Activated CD4-positive, alpha-beta memory T cell treated with anti-CD3 and anti-CD28 coated beads for 36 hours (primary cell): Measurements from ENCODE around the gene DDX1. TPM values are rescaled to one million over a fixed set of nuclear protein-coding genes. Genes with fewer than 3 reads are reported as not detected.

Experiments
- CTCF ChIA-PET: fragments of 350-600 bp; sonication (Branson Sonifier 250); formaldehyde crosslinking; loops from one replicate; lab custom pipeline; 2021; ENCODE audit warnings: antibody characterized with exemption, inconsistent platforms; lab: Charles Lee
- POLR2A ChIA-PET: fragments of 350-600 bp; sonication (Branson Sonifier 250); formaldehyde crosslinking; loops from one replicate; lab custom pipeline; 2021; ENCODE audit warnings: antibody characterized with exemption; lab: Charles Lee
- DNase-seq: peaks from one replicate; pipeline ENCODE4 v3.0.0-alpha.2; 2020
- H3K27ac Mint-ChIP-seq: one replicate; pipeline ENCODE4 v1.8.0; 2021; ENCODE audit warnings: mixed read lengths
- H3K27me3 Mint-ChIP-seq: one replicate; pipeline ENCODE4 v1.8.0; 2021; ENCODE audit warnings: mixed read lengths
- H3K36me3 Mint-ChIP-seq: one replicate; pipeline ENCODE4 v1.8.0; 2021; ENCODE audit warnings: mixed read lengths
- H3K4me1 Mint-ChIP-seq: one replicate; pipeline ENCODE4 v1.8.0; 2021; ENCODE audit warnings: low read depth, mixed read lengths
- H3K4me3 Mint-ChIP-seq: one replicate; pipeline ENCODE4 v1.8.0; 2021; ENCODE audit warnings: mild to moderate bottlenecking, mixed read lengths
- H3K9me3 Mint-ChIP-seq: one replicate; pipeline ENCODE4 v1.8.0; 2021; ENCODE audit warnings: mixed read lengths
- intact Hi-C: fragments of 100-400 bp; cut with micrococcal nuclease; formaldehyde crosslinking; loops from one replicate; pipeline ENCODE4 v1.15.1; 2023
- total RNA-seq, 2 experiments: library from RNA; stranded (reverse); gene quantifications; one replicate each; pipeline ENCODE4 v1.2.3, GENCODE V29; 2021

DDX1 gene
- total RNA-seq, 2 experiments from 2014 or later, result 79.7 to 81.1 TPM

DNA sequence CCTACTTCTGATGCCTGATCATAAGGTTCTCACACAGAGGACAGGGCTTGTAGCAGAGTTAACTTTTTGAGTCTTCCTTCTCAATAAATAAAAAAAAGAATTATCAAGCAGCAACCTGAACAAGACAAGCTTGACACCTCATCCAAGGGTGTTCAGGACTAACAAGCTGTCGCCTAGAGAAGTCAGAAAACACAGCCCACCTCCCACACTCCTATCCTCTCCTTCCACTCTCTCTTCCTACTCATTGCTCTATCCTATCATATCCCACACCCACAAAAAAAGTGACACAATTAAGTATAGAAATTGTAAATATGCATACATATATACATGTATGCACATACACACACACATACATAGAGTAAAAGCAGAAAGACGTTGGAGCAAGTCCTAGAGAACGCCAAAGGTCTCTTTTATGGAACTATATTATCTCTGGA, 35.9 kb upstream of the DDX1 start:
- intact Hi-C loops, result no loop called here
- H3K27ac Mint-ChIP-seq, result no peak overlapping the region
- POLR2A ChIA-PET, result no interaction called here

DNA sequence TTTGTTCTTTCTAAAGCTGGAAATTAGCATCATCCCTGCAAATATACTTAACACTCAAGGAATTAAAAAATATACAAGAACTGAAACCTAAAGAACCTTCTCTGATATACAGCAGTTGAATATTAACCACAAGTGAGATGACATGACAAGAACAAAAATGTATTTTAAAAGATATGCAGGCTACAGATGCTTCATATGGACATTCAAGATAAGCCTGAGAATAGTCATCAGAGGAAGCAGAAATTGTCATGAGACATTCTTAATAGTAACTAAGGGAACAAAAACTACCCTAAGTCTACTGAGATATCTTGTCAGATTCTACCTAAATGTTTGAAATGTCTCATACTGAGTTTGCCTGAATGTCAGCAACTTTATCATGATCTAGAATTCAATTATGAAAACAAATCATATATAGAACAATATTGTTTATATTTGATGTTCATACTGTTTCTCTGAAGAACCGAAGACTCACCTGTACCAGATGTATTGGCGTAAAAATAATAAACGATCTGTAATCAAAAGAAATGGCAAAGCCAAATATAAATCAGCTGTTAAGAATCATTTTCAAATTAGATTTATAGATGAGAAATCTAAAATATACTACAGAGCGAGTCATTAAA, 35.2 kb upstream of the DDX1 start:
- no peaks in the 10 kb centered on the region for H3K27me3 Mint-ChIP-seq
- H3K9me3 Mint-ChIP-seq, result no peaks in the 10 kb centered on the region
- DNase-seq, result no peak
- peaks cover 11% of the 10 kb centered on the region for H3K36me3 Mint-ChIP-seq
- no peak overlapping the region for H3K27ac Mint-ChIP-seq
- no peak overlapping the region for H3K4me3 Mint-ChIP-seq
- intact Hi-C loops, result no loop called here
- ChIA-PET POLR2A (no interaction called here), CTCF (interaction anchor here (8.5 kb wide), 1 partner anchor 20 kb away, joined by 73 read pairs; no protein-coding TSS in a partner anchor)
- H3K4me1 Mint-ChIP-seq, result peaks cover 19% of the 10 kb centered on the region

More for the DNA sequence above, 35.9 kb upstream of the DDX1 start:
- Mint-ChIP-seq H3K4me3 (no peak overlapping the region), H3K36me3 (peaks cover 9% of the 10 kb centered on the region), H3K27me3 (no peaks in the 10 kb centered on the region), H3K9me3 (no peaks in the 10 kb centered on the region), H3K4me1 (peaks cover 19% of the 10 kb centered on the region)
- no peak for DNase-seq
- CTCF ChIA-PET, result interaction anchor here (8.5 kb wide), 1 partner anchor 20 kb away, joined by 73 read pairs; no protein-coding TSS in a partner anchor

DNA sequence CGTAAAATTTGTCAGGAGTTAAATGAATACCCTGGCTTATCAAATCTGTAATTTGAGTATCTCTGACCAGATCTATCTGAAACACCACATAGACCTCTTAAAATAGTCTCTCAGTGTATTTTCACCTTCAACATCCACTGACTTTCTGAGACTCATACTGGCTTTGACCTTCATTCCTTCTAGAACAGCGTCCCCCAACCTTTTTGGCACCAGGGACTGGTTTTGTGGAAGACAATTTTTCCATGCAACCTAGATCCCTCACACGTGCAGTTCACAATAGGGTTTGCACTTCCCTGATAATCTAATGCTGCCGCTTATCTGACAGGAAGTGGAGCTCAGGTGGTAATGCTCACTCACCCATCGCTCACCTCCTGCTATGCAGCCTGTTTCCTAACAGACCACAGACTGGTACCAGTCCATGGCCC, 33.8 kb upstream of the DDX1 start:
- H3K27me3 Mint-ChIP-seq, result no peaks in the 10 kb centered on the region
- POLR2A ChIA-PET, result no interaction called here
- intact Hi-C loops, result no loop called here

DNA sequence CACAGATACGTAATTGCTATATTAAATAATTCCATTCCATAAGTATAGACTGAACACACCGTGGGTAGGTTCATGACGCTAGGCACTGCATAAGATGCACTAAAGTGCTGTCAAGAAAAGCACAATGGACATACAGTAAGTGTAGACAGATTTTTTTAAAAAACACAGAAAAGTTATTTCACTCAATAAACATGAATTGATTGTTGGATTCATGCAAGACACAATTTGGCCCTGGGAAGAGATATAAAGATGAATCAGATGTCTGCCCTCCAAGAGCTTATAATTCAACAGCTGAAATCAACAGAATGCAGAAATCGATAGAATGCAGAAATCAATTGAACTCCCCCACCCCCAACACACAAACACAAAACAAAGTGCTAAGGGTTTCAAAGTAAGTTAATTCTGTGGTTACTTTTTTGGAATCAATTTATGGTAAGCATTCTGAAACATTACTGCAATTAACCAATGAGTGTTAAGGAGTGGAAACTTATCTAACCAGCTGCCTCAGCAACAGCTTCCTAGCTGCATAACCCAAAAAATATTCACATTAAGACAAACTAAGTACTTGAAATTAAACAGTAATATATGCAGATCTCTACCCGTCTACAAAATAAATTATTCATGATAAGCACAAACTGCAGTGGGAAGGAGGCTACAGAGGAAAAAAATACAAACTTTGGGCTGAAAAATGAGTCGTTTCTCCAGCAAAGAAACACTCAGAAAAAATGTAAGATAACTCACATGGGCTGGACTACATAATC, 32.1 kb upstream of the DDX1 start:
- ChIA-PET POLR2A (interaction anchor here (3.4 kb wide), 1 partner anchor 32 kb away, joined by 17 read pairs; the partner anchor contains the start of gene DDX1), CTCF (interaction anchor here (8.5 kb wide), 1 partner anchor 17 kb away, joined by 73 read pairs; no protein-coding TSS in a partner anchor)
- Mint-ChIP-seq H3K36me3 (peaks cover 4% of the 10 kb centered on the region), H3K27ac (no peak overlapping the region), H3K27me3 (no peaks in the 10 kb centered on the region), H3K4me1 (peaks cover 31% of the 10 kb centered on the region), H3K4me3 (peak overlapping the region; percentile 99), H3K9me3 (no peaks in the 10 kb centered on the region)
- DNase-seq, result no peak
- intact Hi-C loops, result loop anchor here (1.0 to 10.0 kb wide), 3 partner anchors 185 to 382 kb away; no protein-coding TSS in a partner anchor

More for the DNA sequence above, 33.8 kb upstream of the DDX1 start:
- H3K4me3 Mint-ChIP-seq, result no peak overlapping the region
- no peak overlapping the region for H3K27ac Mint-ChIP-seq
- H3K36me3 Mint-ChIP-seq, result peaks cover 8% of the 10 kb centered on the region
- H3K9me3 Mint-ChIP-seq, result no peaks in the 10 kb centered on the region
- CTCF ChIA-PET, result interaction anchor here (8.5 kb wide), 1 partner anchor 18 kb away, joined by 73 read pairs; no protein-coding TSS in a partner anchor
- DNase-seq, result no peak
- H3K4me1 Mint-ChIP-seq, result peaks cover 31% of the 10 kb centered on the region

DNA sequence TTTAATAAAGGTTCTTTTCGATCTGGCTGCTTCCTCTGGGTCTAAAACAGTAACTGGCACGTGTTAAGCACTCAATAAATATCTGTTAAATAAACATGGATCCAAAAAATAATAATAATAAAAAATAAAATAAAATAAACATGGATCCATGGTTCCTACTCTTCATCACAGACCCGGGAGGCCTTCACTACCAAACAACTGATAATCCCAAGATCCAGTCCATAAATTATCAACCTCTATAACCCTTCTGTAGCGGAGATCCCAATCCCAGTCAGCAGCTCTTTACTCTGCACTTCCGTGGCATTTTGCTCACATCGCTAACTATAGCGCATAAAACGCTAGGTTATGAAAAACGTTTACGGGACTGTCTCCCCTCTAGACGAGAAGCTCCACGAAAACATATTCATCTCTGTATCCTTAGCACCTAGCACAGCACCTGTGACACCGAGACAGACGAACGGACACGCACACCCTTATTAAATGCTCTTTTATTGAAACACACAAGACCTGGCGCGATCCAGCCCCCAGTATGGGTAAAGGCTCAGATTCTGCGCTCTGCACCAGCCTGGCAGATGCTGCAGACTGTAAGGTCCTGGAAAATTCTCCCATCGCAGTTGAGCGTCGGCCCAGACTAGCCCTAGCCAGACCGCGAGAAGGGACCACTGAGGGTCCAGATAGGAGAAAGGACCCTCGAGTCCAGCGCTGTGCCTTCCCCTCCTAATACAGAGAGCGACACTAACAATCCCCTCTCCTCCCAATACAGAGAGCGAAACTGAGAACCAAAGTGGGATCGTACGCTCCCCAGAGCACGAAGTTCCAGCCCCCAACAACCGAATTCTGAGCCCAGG, 31.3 kb upstream of the DDX1 start:
- H3K27ac Mint-ChIP-seq, result peak overlapping the region; percentile 94
- CTCF ChIA-PET, result interaction anchor here (8.5 kb wide), 1 partner anchor 16 kb away, joined by 73 read pairs; no protein-coding TSS in a partner anchor
- H3K36me3 Mint-ChIP-seq, result peaks cover 4% of the 10 kb centered on the region
- H3K27me3 Mint-ChIP-seq, result peaks cover under 1% of the 10 kb centered on the region
- peaks cover 31% of the 10 kb centered on the region for H3K4me1 Mint-ChIP-seq
- H3K9me3 Mint-ChIP-seq, result no peaks in the 10 kb centered on the region
- POLR2A ChIA-PET, result interaction anchor here (3.4 kb wide), 1 partner anchor 31 kb away, joined by 17 read pairs; the partner anchor contains the start of gene DDX1
- intact Hi-C loops, result loop anchor here (1.0 to 10.0 kb wide), 3 partner anchors 186 to 383 kb away; no protein-coding TSS in a partner anchor
- peak overlapping the region; percentile 99 for H3K4me3 Mint-ChIP-seq
- peak; percentile 31 for DNase-seq

DNA sequence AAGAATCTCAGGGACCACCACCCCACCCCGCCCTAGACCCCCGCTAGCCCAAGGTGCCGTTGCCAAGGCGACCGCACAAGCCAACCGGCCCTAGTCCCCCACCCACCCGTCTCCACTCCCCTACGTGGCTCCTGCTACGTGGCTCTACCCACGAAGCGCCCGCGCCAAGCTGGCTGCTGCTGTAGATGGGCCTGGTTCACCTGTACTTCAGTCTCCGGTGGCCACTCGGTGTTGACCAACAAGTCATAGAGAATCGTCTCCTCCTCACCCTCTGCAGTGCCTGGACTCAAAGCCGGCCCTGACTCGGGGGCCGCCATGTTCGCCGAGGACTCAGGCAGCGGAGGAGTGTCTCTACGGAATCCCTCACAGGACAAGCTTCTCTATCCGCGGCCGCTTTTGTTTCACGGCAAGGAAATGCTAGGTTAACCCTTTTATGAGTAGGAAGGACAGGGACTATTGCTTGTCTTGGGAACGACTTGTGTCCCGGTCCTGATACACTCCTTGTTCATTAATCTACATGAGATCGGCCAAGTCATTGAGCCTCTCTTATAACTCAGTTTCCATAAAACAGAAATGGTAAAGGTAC, 30.6 kb upstream of the DDX1 start, which contains the start of gene NBAS:
Gene NBAS (minus strand): TSS at position 347 of the 586 bp plus-strand sequence. CDS start 30 bp downstream, at position 317.
- Mint-ChIP-seq H3K36me3 (peaks cover 2% of the 10 kb centered on the region), H3K27ac (peak within 1 kb of the TSS; percentile 94), H3K9me3 (no peaks in the 10 kb centered on the region), H3K4me1 (peaks cover 31% of the 10 kb centered on the region), H3K4me3 (peak within 1 kb of the TSS; percentile 99), H3K27me3 (peaks cover 3% of the 10 kb centered on the region)
- intact Hi-C loops, result loop anchor here (1.0 to 10.0 kb wide), 5 partner anchors 30 to 419 kb away; partner anchors contain the start of gene DDX1
- ChIA-PET POLR2A (interaction anchor here (0.7 to 3.4 kb wide), 2 partner anchors 16 to 30 kb away, joined by 3 to 17 read pairs; partner anchors contain the start of gene DDX1), CTCF (interaction anchor here (1.0 to 8.5 kb wide), 4 partner anchors 10 to 27 kb away, joined by 3 to 73 read pairs (median 4); no protein-coding TSS in a partner anchor)
- DNase-seq, result peak; percentile 91

DNA sequence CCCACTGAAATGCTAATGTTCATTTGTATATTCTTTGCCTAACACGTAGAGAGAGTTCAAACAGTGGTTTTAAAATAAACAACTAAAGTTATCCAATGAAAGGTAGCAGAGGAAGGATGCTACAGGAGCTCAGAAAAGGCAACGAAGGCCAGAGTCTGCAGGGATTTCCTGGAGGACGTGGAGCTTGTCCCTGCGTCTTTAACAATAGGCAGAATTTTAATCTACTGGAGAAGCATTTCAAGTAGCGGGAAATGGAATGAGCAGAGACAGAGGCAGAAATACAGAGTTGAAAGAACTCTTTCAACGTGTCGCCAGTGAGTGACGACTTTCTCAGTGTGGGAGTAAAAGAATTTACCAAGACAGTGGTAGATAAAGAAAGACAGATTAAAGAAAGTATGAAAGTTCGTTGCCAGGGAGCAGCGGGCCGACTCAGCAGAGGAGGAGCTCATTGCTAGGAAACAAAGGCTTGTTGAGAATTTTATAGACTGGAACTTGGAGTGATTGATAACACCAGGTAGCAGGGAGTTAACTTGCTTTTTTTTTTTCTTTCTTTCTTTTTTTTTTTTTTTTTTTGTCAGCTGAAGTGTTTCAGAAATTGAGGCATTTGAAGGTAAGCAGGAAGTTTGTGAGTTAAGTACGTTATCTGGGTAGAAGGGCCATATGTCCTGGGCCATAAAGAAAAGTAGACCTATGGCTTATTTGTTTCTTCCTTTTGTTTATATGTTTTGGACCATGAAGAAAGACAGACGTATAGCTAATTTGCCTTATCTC, 29.9 kb upstream of the DDX1 start:
- ChIA-PET POLR2A (interaction anchor here (0.7 to 3.4 kb wide), 3 partner anchors 16 to 30 kb away, joined by 3 to 17 read pairs (median 3); partner anchors contain the start of gene DDX1), CTCF (interaction anchor here (0.5 to 8.5 kb wide), 5 partner anchors 9 to 36 kb away, joined by 3 to 73 read pairs (median 4); no protein-coding TSS in a partner anchor)
- H3K4me3 Mint-ChIP-seq, result peak overlapping the region; percentile 99
- intact Hi-C loops, result loop anchor here (1.0 to 10.0 kb wide), 4 partner anchors 30 to 419 kb away; partner anchors contain the start of gene DDX1
- H3K4me1 Mint-ChIP-seq, result peaks cover 31% of the 10 kb centered on the region
- no peaks in the 10 kb centered on the region for H3K9me3 Mint-ChIP-seq
- H3K27ac Mint-ChIP-seq, result peak overlapping the region; percentile 94
- H3K27me3 Mint-ChIP-seq, result peaks cover 3% of the 10 kb centered on the region
- DNase-seq, result peak; percentile 60
- peaks cover 2% of the 10 kb centered on the region for H3K36me3 Mint-ChIP-seq

DNA sequence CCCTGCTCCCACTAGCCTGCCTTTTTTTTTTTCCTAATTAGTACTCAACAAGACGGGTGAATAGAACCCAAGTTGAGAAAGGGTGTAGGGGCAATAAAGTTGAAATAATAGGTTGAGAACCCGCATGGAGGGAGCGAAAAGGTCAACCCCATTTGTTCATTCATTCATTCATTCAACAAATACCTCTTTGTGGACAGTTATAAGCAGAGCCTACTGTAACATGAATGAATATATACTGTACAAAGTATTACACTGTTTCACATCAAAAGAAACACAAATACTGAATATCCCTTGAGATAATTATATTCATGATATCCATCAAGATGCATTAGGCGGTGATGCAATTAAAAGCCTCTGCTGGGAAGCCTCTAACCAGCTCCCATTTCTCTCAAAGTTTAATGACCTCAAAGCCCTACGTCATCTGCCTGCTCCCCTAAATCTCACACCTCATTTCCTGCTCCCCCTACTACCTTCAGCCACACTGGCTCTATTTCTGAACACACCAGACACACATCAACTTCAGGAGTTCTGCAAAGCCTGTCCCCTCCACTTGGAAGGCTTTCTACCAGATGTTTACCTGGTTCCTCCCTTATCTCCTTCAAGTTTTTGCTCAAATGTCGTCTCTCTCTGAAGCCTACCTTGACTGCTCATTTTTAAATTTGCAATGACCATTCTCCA, 29.2 kb upstream of the DDX1 start:
- POLR2A ChIA-PET, result interaction anchor here (0.8 to 3.4 kb wide), 2 partner anchors 22 to 29 kb away, joined by 3 to 17 read pairs; partner anchors contain the start of gene DDX1
- Mint-ChIP-seq H3K36me3 (peaks cover 2% of the 10 kb centered on the region), H3K27me3 (peaks cover 3% of the 10 kb centered on the region), H3K4me3 (peak overlapping the region; percentile 99), H3K4me1 (peaks cover 31% of the 10 kb centered on the region), H3K27ac (peak overlapping the region; percentile 94), H3K9me3 (no peaks in the 10 kb centered on the region)
- intact Hi-C loops, result loop anchor here (10.0 kb wide), 2 partner anchors 188 to 248 kb away; no protein-coding TSS in a partner anchor
- CTCF ChIA-PET, result interaction anchor here (1.0 to 8.5 kb wide), 5 partner anchors 8 to 26 kb away, joined by 3 to 73 read pairs (median 4); no protein-coding TSS in a partner anchor
- DNase-seq, result no peak

DNA sequence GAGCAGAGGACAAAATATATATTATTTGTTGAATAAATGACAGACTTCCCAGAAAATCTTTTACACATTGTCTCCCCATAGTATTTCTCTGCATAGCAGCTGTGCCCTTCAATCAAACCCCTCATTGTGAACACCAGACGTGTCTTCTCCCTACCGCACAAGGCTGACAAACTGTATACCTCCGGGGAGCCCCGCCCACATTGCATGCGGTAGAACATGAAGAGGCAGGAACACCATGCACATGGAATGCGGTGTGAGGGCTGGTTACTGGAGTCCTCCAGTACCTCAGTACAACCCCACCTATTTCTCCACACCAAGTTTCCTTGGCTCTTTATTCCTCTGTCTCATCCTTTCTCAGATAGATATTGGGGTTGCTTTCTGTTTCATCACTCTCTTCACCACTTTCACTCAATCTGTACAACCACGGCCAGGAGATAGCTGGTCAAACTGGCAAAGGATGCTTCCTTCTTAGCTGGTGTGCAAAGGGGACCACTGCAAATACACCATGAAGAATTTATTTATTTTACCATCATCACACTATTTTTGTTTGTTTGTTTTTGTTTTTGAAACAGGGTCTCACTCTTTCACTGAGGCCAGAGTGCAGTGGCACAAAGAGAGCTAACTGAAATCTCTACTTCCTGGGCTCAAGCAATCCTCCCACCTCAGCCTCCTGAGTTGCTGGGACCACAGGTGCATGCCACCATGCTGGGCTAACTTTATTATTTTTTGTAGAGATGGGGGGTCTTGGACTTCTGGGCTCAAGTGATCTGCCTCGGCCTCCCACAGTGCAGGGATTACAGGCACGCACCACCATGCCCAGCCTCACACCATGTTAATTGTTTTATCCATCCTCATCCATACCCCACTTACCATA, 28.2 kb upstream of the DDX1 start:
- Mint-ChIP-seq H3K36me3 (peaks cover 2% of the 10 kb centered on the region), H3K27ac (no peak overlapping the region), H3K9me3 (no peaks in the 10 kb centered on the region), H3K4me3 (no peak overlapping the region), H3K27me3 (peaks cover 3% of the 10 kb centered on the region), H3K4me1 (peaks cover 28% of the 10 kb centered on the region)
- CTCF ChIA-PET, result interaction anchor here (1.7 to 8.5 kb wide), 2 partner anchors 13 to 17 kb away, joined by 4 to 73 read pairs; no protein-coding TSS in a partner anchor
- intact Hi-C loops, result loop anchor here (10.0 kb wide), 2 partner anchors 189 to 249 kb away; no protein-coding TSS in a partner anchor
- POLR2A ChIA-PET, result no interaction called here
- DNase-seq, result no peak
